Measurements from ENCODE around the gene TOP2A.
"Not testable (repeated sequence)": the region's sequence is repeated elsewhere in the genome, so short reads cannot be mapped to it uniquely, and the experiment has no call there.

- not testable (repeated sequence) for TF ChIP-seq POLR2A (IDR thresholded peaks at IDR 0.05; ENCODE audit: low read depth, low read length); POLR2AphosphoS5 (IDR thresholded peaks at IDR 0.05; ENCODE audit: low read depth, low read length); TAF1 (IDR thresholded peaks at IDR 0.05; ENCODE audit: borderline replicate concordance, low read depth, low read length)
Observed at GRCh38 chr17:40376541-40376940, 41.2 kb downstream of the TOP2A start.

Data from GM12892 (cell line).